ENCODE results near the gene ING4. TPM values are rescaled to one million over a fixed set of nuclear protein-coding genes. Genes with fewer than 3 reads are reported as not detected.
A peak's percentile ranks its signal among the peaks of the same experiment; 100 is the strongest.

The ING4 gene
- total and polyA plus RNA-seq, 2 of the 13 experiments (the other 11 are each of a cell fraction or from before 2014, with no cell fraction given), result 14.4 to 32.4 TPM

GRCh38 chr12:6614513-6615172 is 48.3 kb downstream of the ING4 start:
- no peak for FAIRE-seq
- BruUV-seq (replicated peaks), result TSS peak; percentile 66
- H3K4me2 ChIP-seq (ENCODE audit: low read depth, low read length), result peak overlapping the region; percentile 83
- no peaks in the 10 kb centered on the region for H3K9me3 ChIP-seq (ENCODE audit: low read length)
- no peak for ATAC-seq
- in situ Hi-C loops (cut with HindIII; ENCODE audit: extremely low pct_ligation_motif_present, low pct_unique_long_range_greater_than_20kb) (loop anchor here (5.0 kb wide), 1 partner anchor 83 kb away; no protein-coding TSS in a partner anchor), intact Hi-C loops (cut with micrococcal nuclease; ENCODE audit: unreplicated experiment) (loop anchor here (10.0 kb wide), 1 partner anchor 210 kb away; the partner anchor contains the start of genes GPR162 and P3H3)
- H3K27me3 ChIP-seq (ENCODE audit: control insufficient read depth in 1 of 2, insufficient read depth in 2 of 2, low read length in 2 of 2), result no peaks in the 10 kb centered on the region
- no peaks in the 10 kb centered on the region for H3K36me3 ChIP-seq (replicated peaks in 1 of 2; ENCODE audit: control insufficient read depth in 1 of 2, insufficient read depth in 2 of 2, low read length in 2 of 2)
- H3K4me3 ChIP-seq (replicated peaks in 1 of 3; ENCODE audit: insufficient read depth in 1 of 3, low read depth in 2 of 3, low read length in 3 of 3), result peak overlapping the region; percentile 11 to 70 (median 41); a peak in 4 of 6 replicates
- TF ChIP-seq SRSF4 (IDR thresholded peaks at IDR 0.05; ENCODE audit: low read depth, low read length, poor library complexity, severe bottlenecking) (no peak), PRMT3 (CRISPR knock-in tag; IDR thresholded peaks at IDR 0.05; ENCODE audit: borderline replicate concordance, low read depth) (no peak), ZNF670 (CRISPR knock-in tag; IDR thresholded peaks at IDR 0.05; ENCODE audit: borderline replicate concordance) (no peak), CHD4 (IDR thresholded peaks at IDR 0.05; ENCODE audit: borderline replicate concordance, low read length) (0 out of 2 replicates have a peak, but pooled peaks have one; percentile 35), ZNF607 (CRISPR knock-in tag; IDR thresholded peaks at IDR 0.05; ENCODE audit: borderline replicate concordance) (peak; percentile 51; the same call in 1 of the 2 replicates), ADNP (CRISPR knock-in tag; IDR thresholded peaks at IDR 0.05) (0 out of 2 replicates have a peak, but pooled peaks have one; percentile 15), MAF1 (CRISPR knock-in tag; IDR thresholded peaks at IDR 0.05; ENCODE audit: borderline replicate concordance) (0 out of 2 replicates have a peak, but pooled peaks have one; percentile 15), SRSF1 (optimal IDR thresholded peaks at IDR 0.05; ENCODE audit: low read depth, low read length) (no peak), RBAK (CRISPR knock-in tag; IDR thresholded peaks at IDR 0.05) (0 out of 2 replicates have a peak, but pooled peaks have one; percentile 25), SKI (IDR thresholded peaks at IDR 0.05; ENCODE audit: partially characterized antibody) (no peak), PCBP1 (IDR thresholded peaks at IDR 0.05; ENCODE audit: borderline replicate concordance, low read depth, low read length) (no peak), ZNF629 (CRISPR knock-in tag; conservative IDR thresholded peaks at IDR 0.05) (peak; percentile 53; the same call in 1 of the 2 replicates), CHD2 (IDR thresholded peaks at IDR 0.05; ENCODE audit: low read depth, low read length) (no peak), ASH2L (IDR thresholded peaks at IDR 0.05; ENCODE audit: insufficient read length, low read depth, low read length) (peak; percentile 17), ZNF501 (CRISPR knock-in tag; IDR thresholded peaks at IDR 0.05) (0 out of 2 replicates have a peak, but pooled peaks have one; percentile 11), CTCF (CRISPR knock-in tag; IDR thresholded peaks at IDR 0.05) (peak; percentile 27)
- TF ChIP-seq, protein P1, sequence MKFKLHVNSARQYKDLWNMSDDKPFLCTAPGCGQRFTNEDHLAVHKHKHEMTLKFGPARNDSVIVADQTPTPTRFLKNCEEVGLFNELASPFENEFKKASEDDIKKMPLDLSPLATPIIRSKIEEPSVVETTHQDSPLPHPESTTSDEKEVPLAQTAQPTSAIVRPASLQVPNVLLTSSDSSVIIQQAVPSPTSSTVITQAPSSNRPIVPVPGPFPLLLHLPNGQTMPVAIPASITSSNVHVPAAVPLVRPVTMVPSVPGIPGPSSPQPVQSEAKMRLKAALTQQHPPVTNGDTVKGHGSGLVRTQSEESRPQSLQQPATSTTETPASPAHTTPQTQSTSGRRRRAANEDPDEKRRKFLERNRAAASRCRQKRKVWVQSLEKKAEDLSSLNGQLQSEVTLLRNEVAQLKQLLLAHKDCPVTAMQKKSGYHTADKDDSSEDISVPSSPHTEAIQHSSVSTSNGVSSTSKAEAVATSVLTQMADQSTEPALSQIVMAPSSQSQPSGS (CRISPR knock-in tag; IDR thresholded peaks at IDR 0.05), result no peak
- no peak for DNase-seq (ENCODE audit: low spot score)
- peak overlapping the region; percentile 57 for H3K9ac ChIP-seq (ENCODE audit: insufficient read depth, low read depth, low read length)
- peaks cover 38% of the 10 kb centered on the region for H3K4me1 ChIP-seq (ENCODE audit: insufficient read depth, low read length)
- WGBS (ENCODE audit: low lambda C conversion rate), result 13% methylated on average over 7 of the region's 7 CpGs
- H3K79me2 ChIP-seq (ENCODE audit: insufficient read depth, low read length), result no peaks in the 10 kb centered on the region
- peak overlapping the region; percentile 74 for H3K27ac ChIP-seq (ENCODE audit: extremely low read length, insufficient read depth, low read length)
- H2AFZ ChIP-seq (ENCODE audit: low read length), result no peak overlapping the region
- POLR2A ChIA-PET, result interaction anchor here (0.8 to 3.0 kb wide), 12 partner anchors 12 to 258 kb away, joined by 3 to 30 read pairs (median 12); partner anchors contain the start of genes CDCA3, COPS7A, GAPDH and LTBR
- no peaks in the 10 kb centered on the region for H4K20me1 ChIP-seq (ENCODE audit: insufficient read depth, low read length)
- CTCF ChIA-PET (ENCODE audit: low intra/inter-chr PET ratio, low total read pairs), result interaction anchor here (1.1 kb wide), 2 partner anchors 46 to 83 kb away, joined by 3 read pairs; partner anchors contain the start of gene NOP2
